ENCODE results near the gene EGFLAM. TPM values are rescaled to one million over a fixed set of nuclear protein-coding genes. Genes with fewer than 3 reads are reported as not detected.

Gene EGFLAM
- total and polyA plus RNA-seq, 9 of the 15 experiments (the other 6 are each of a cell fraction or from before 2014, with no cell fraction given): 0.09 to 2.5 (median 1.0) TPM

DNA sequence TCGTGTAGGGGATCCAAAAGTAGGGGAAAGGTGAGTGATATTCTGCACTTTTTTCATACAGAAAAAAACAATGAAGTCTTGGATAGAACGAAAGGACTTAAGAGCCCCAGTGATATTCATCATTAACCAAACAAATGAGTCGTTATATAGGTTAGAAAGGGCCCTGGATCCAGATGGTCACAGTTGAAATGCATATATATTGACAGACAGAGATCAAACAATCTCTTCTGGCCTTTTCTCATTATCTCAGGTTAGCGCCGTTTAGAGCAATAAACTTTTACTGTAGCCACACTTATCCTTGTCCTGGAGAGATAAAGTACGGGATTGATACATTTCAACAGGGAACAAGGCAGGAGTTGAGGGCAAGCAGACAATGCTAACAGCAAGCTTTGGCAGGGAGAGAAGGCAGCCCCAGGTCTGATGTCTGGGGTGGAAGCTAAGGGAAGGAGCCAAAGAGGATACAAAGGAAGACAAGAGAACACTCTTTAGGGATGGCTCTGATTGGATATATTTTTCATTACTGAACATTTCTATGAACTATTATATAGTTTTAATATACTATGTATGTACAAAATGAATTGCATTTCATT, 221.1 kb downstream of the EGFLAM start:
- no peak for ATAC-seq
- in situ Hi-C loops (cut with MboI) (no loop called here), intact Hi-C loops (cut with micrococcal nuclease) (no loop called here)
- Histone ChIP-seq H3K79me2 (ENCODE audit: control insufficient read depth, insufficient read depth, low read length) (no peaks in the 10 kb centered on the region), H3K27ac (ENCODE audit: extremely low read depth, low read depth, low read length) (no peak overlapping the region), H3K9ac (ENCODE audit: insufficient read depth in 1 of 2, low read depth in 2 of 2, low read length in 2 of 2) (no peak overlapping the region), H3K4me1 (replicated peaks in 1 of 2; ENCODE audit: control insufficient read depth in 2 of 2, insufficient read depth in 2 of 2, low read length in 2 of 2) (no peaks in the 10 kb centered on the region; a peak in 1 of 5 replicates), H3K9me3 (replicated peaks; ENCODE audit: control insufficient read depth, insufficient read depth, low read depth, low read length) (no peaks in the 10 kb centered on the region), H4K20me1 (replicated peaks; ENCODE audit: control insufficient read depth, insufficient read depth, low read length) (no peaks in the 10 kb centered on the region; the same call in 1 of the 2 replicates), H3K4me2 (ENCODE audit: insufficient read depth, low read length) (no peak overlapping the region), H3K4me3 (no peak overlapping the region), H3K27me3 (ENCODE audit: control insufficient read depth in 2 of 2, insufficient read depth in 2 of 2, low read length in 2 of 2) (peaks cover 0 to 6% of the 10 kb centered on the region in 2 experiments), H3K9me1 (ENCODE audit: control insufficient read depth, insufficient read depth, low read length) (no peaks in the 10 kb centered on the region), H2AFZ (ENCODE audit: low read depth, low read length) (no peak overlapping the region), H3K36me3 (ENCODE audit: control insufficient read depth, insufficient read depth, low read length) (no peaks in the 10 kb centered on the region)
- 2% methylated on average over 6 of the region's 6 CpGs for WGBS (ENCODE audit: insufficient coverage, low coverage, missing lambda C conversion rate)
- DNase-seq (ENCODE audit: extremely low read depth in 1 of 4, low spot score in 3 of 4): no peak
- CTCF ChIA-PET (ENCODE audit: low intra/inter-chr PET ratio): no interaction called here
- POLR2A ChIA-PET: interaction anchor here (0.7 to 3.8 kb wide), 3 partner anchors 9 to 19 kb away, joined by 3 to 12 read pairs (median 5); no protein-coding TSS in a partner anchor
- no TSS peak for BruUV-seq (replicated peaks)
- FAIRE-seq: no peak
- TF ChIP-seq PRPF4 (IDR thresholded peaks at IDR 0.05; ENCODE audit: insufficient read depth, low read depth, low read length, poor library complexity, severe bottlenecking): no peak
- no peak for TF ChIP-seq ZNF589 (CRISPR knock-in tag; IDR thresholded peaks at IDR 0.05; ENCODE audit: low read depth)
- TF ChIP-seq DPF2 (IDR thresholded peaks at IDR 0.05): no peak
- TF ChIP-seq ZNF41 (CRISPR knock-in tag; conservative IDR thresholded peaks at IDR 0.05): no peak
- TF ChIP-seq CBX5 (IDR thresholded peaks at IDR 0.05; ENCODE audit: borderline replicate concordance, low read depth): no peak
- TF ChIP-seq, protein P1, sequence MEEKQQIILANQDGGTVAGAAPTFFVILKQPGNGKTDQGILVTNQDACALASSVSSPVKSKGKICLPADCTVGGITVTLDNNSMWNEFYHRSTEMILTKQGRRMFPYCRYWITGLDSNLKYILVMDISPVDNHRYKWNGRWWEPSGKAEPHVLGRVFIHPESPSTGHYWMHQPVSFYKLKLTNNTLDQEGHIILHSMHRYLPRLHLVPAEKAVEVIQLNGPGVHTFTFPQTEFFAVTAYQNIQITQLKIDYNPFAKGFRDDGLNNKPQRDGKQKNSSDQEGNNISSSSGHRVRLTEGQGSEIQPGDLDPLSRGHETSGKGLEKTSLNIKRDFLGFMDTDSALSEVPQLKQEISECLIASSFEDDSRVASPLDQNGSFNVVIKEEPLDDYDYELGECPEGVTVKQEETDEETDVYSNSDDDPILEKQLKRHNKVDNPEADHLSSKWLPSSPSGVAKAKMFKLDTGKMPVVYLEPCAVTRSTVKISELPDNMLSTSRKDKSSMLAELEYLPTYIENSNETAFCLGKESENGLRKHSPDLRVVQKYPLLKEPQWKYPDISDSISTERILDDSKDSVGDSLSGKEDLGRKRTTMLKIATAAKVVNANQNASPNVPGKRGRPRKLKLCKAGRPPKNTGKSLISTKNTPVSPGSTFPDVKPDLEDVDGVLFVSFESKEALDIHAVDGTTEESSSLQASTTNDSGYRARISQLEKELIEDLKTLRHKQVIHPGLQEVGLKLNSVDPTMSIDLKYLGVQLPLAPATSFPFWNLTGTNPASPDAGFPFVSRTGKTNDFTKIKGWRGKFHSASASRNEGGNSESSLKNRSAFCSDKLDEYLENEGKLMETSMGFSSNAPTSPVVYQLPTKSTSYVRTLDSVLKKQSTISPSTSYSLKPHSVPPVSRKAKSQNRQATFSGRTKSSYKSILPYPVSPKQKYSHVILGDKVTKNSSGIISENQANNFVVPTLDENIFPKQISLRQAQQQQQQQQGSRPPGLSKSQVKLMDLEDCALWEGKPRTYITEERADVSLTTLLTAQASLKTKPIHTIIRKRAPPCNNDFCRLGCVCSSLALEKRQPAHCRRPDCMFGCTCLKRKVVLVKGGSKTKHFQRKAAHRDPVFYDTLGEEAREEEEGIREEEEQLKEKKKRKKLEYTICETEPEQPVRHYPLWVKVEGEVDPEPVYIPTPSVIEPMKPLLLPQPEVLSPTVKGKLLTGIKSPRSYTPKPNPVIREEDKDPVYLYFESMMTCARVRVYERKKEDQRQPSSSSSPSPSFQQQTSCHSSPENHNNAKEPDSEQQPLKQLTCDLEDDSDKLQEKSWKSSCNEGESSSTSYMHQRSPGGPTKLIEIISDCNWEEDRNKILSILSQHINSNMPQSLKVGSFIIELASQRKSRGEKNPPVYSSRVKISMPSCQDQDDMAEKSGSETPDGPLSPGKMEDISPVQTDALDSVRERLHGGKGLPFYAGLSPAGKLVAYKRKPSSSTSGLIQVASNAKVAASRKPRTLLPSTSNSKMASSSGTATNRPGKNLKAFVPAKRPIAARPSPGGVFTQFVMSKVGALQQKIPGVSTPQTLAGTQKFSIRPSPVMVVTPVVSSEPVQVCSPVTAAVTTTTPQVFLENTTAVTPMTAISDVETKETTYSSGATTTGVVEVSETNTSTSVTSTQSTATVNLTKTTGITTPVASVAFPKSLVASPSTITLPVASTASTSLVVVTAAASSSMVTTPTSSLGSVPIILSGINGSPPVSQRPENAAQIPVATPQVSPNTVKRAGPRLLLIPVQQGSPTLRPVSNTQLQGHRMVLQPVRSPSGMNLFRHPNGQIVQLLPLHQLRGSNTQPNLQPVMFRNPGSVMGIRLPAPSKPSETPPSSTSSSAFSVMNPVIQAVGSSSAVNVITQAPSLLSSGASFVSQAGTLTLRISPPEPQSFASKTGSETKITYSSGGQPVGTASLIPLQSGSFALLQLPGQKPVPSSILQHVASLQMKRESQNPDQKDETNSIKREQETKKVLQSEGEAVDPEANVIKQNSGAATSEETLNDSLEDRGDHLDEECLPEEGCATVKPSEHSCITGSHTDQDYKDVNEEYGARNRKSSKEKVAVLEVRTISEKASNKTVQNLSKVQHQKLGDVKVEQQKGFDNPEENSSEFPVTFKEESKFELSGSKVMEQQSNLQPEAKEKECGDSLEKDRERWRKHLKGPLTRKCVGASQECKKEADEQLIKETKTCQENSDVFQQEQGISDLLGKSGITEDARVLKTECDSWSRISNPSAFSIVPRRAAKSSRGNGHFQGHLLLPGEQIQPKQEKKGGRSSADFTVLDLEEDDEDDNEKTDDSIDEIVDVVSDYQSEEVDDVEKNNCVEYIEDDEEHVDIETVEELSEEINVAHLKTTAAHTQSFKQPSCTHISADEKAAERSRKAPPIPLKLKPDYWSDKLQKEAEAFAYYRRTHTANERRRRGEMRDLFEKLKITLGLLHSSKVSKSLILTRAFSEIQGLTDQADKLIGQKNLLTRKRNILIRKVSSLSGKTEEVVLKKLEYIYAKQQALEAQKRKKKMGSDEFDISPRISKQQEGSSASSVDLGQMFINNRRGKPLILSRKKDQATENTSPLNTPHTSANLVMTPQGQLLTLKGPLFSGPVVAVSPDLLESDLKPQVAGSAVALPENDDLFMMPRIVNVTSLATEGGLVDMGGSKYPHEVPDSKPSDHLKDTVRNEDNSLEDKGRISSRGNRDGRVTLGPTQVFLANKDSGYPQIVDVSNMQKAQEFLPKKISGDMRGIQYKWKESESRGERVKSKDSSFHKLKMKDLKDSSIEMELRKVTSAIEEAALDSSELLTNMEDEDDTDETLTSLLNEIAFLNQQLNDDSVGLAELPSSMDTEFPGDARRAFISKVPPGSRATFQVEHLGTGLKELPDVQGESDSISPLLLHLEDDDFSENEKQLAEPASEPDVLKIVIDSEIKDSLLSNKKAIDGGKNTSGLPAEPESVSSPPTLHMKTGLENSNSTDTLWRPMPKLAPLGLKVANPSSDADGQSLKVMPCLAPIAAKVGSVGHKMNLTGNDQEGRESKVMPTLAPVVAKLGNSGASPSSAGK (IDR thresholded peaks at IDR 0.05): no peak
- no peak for TF ChIP-seq SRSF3 (IDR thresholded peaks at IDR 0.05; ENCODE audit: insufficient read depth, low read length)
- TF ChIP-seq, protein P2, sequence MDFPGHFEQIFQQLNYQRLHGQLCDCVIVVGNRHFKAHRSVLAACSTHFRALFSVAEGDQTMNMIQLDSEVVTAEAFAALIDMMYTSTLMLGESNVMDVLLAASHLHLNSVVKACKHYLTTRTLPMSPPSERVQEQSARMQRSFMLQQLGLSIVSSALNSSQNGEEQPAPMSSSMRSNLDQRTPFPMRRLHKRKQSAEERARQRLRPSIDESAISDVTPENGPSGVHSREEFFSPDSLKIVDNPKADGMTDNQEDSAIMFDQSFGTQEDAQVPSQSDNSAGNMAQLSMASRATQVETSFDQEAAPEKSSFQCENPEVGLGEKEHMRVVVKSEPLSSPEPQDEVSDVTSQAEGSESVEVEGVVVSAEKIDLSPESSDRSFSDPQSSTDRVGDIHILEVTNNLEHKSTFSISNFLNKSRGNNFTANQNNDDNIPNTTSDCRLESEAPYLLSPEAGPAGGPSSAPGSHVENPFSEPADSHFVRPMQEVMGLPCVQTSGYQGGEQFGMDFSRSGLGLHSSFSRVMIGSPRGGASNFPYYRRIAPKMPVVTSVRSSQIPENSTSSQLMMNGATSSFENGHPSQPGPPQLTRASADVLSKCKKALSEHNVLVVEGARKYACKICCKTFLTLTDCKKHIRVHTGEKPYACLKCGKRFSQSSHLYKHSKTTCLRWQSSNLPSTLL (IDR thresholded peaks at IDR 0.05): no peak
- TF ChIP-seq MTA1 (IDR thresholded peaks at IDR 0.05; ENCODE audit: borderline replicate concordance): no peak
- no peak for TF ChIP-seq ARNT (IDR thresholded peaks at IDR 0.05)

All from K562 (cell line).